Sigmoid colon (tissue), 7 donors: Measurements from ENCODE around the gene DDR2. TPM values are rescaled to one million over a fixed set of nuclear protein-coding genes. Genes with fewer than 3 reads are reported as not detected.

Experiments
- DNase-seq: peaks from one replicate; pipeline ENCODE4 v3.0.0-alpha.2; 2019
- H3K27ac ChIP-seq, 4 donors: fragments of 200-600 bp; sonication (generic); one replicate each; pipeline ENCODE4 v1.5.1; 2016 to 2019; ENCODE audit warnings: mild to moderate bottlenecking in 1 of 4
- H3K27me3 ChIP-seq, 3 donors: fragments of 200-600 bp; sonication (generic); one replicate each; pipeline ENCODE4 v1.5.1; 2019; ENCODE audit warnings: mild to moderate bottlenecking in 1 of 3
- H3K36me3 ChIP-seq, 4 donors: fragments of 200-600 bp; sonication (generic); one replicate each; pipeline ENCODE4 v1.5.1; 2016 to 2019
- H3K4me1 ChIP-seq, 4 donors: fragments of 200-600 bp; sonication (generic); one replicate each; pipeline ENCODE4 v1.5.1; 2017 to 2019
- H3K4me3 ChIP-seq, 4 donors: fragments of 200-600 bp; sonication (generic); one replicate each; pipeline ENCODE4 v1.5.1; 2017 to 2019; ENCODE audit warnings: mild to moderate bottlenecking in 2 of 4, moderate library complexity in 1 of 4
- H3K9me3 ChIP-seq, 4 donors: fragments of 200-600 bp in 3 of 4; sonication (generic) in 3 of 4; one replicate each; pipeline versions ENCODE4 v1.5.1 to v1.6.1; 2013 to 2019
- EP300 ChIP-seq, 4 donors: sonication (generic); formaldehyde crosslinking; IDR thresholded peaks; one replicate each; pipeline ENCODE4 v1.6.1; 2017; ENCODE audit warnings: antibody characterized with exemption in 4 of 4
- POLR2A ChIP-seq, 2 donors: fragments of 450-650 bp; IDR thresholded peaks; one replicate each; pipeline ENCODE4 v1.6.1; 2016; ENCODE audit warnings: antibody characterized with exemption in 2 of 2, mild to moderate bottlenecking in 2 of 2, moderate library complexity in 2 of 2
- POLR2AphosphoS5 ChIP-seq, 4 donors: sonication (generic); formaldehyde crosslinking; IDR thresholded peaks; one replicate each; pipeline ENCODE4 v1.6.1; 2017; ENCODE audit warnings: antibody characterized with exemption in 4 of 4
- WGBS, 2 donors: extraction: QIAGEN DNeasy Blood & Tissue Kit; methylation state at CpG; one replicate each; pipeline ENCODE4 v1.1.7; 2013; 5-methylcytosine and 5-hydroxymethylcytosine counted together
- intact Hi-C: fragments of 100-400 bp; cut with DNase I; formaldehyde crosslinking; loops from one replicate; pipeline ENCODE4 v1.15.1; 2023
- polyA plus RNA-seq, 3 donors: library from polyadenylated mRNA; stranded (reverse); fragments of 200-250 nt; gene quantifications; one replicate each; pipeline ENCODE4 v1.2.3, GENCODE V29; 2013
- total RNA-seq, 4 donors: library from RNA; depleted of rRNA; stranded (reverse); fragments of >200 nt; gene quantifications; one replicate each; pipeline ENCODE4 v1.1.0, GENCODE V29; 2016
- TF ChIP-seq, protein P1 (sequence below), 4 experiments: fragments of 450-650 bp in 3 of 4; fragments of 200-600 bp in 1 of 4; IDR thresholded peaks; one replicate each; pipeline ENCODE4 v1.5.1; 2016 to 2019; ENCODE audit warnings: antibody characterized with exemption in 4 of 4, mild to moderate bottlenecking in 3 of 4, moderate library complexity in 2 of 4
- donor health status: healthy with polysubstance abuse.
- donor health status: Bipolar disorder and iron deficiency.
- donor health status: healthy.

DDR2 gene
- total and polyA plus RNA-seq, 7 donors: 3.5 to 236 (median 150) TPM

DNA sequence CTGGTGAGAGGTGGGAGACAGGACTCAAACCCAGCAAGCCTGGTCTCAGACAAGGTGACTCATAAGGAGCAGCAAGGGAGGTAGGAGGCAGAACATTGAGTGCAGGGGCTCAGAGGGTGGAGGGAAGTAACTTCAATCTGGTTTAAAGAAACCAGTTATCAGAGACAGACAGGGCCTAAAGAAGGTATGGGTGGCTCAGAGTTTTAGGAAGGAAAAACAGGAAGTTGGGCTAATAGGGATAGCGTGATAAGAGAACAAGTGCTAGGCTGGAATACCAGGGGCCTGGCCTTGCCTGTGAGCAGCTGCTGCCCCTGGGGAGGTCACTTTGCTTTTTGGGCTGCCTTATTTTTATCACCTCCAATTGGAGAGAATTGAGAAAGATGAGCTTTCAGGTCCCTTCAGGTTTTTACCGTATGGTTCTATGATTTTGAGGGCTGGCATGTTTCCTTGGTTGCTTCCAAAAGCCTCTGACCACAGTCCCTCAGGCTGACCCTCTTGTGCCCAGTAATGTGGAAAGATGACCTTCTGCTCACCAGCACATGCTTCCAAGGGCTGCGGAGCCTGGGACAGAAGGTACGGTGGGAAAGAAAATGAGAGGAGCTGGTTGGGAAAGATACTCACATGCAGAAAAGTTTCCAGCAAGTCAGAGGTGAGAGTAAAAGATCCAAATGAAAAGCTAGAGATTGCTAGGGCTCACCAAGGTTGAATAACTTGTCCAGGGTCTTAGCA, 77.0 kb downstream of the DDR2 start:
- Histone ChIP-seq H3K27me3 (no peaks in the 10 kb centered on the region), H3K27ac (peak overlapping the region; percentile 74 to 82 (median 80)), H3K4me1 (peaks cover 0 to 100% (median 90%) of the 10 kb centered on the region in 4 donors), H3K36me3 (peaks cover 0 to 6% (median 0%) of the 10 kb centered on the region in 4 donors), H3K9me3 (no peaks in the 10 kb centered on the region), H3K4me3 (no peak overlapping the region)
- WGBS, 2 donors: 69 to 94% methylated on average over 4 of the region's 4 CpGs
- intact Hi-C loops: no loop called here
- no peak for DNase-seq
- TF ChIP-seq POLR2A (IDR thresholded peaks at IDR 0.05) (no peak), EP300 (IDR thresholded peaks at IDR 0.05) (no peak), POLR2AphosphoS5 (IDR thresholded peaks at IDR 0.05) (no peak)

DNA sequence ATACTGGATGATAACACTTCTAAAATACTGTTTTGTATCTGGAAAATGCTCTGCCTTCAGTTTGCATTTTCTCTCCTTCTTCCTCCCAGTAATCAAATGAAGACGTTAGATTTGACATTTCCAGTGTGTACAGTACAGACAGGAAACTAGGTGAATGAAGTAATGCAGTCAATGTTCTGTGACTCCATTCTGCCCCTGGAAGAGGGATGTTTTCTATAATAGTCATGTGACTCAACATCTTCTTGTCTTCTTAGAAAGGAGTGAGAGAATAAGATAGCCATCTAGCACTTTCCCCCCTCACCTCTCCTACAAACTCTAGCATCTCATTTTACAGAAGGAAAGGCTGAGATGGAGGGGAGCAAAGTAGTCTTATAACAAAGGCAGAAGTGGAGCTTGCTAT, 77.6 kb downstream of the DDR2 start:
- intact Hi-C loops: no loop called here
- 50 to 54% methylated on average over 1 of the region's 1 CpG for WGBS, 2 donors
- H3K4me1 ChIP-seq: peaks cover 0 to 100% (median 84%) of the 10 kb centered on the region in 4 donors
- H3K27ac ChIP-seq: peak overlapping the region; percentile 74 to 82 (median 80)
- H3K36me3 ChIP-seq: peaks cover 0 to 6% (median 0%) of the 10 kb centered on the region in 4 donors
- TF ChIP-seq, protein P1, sequence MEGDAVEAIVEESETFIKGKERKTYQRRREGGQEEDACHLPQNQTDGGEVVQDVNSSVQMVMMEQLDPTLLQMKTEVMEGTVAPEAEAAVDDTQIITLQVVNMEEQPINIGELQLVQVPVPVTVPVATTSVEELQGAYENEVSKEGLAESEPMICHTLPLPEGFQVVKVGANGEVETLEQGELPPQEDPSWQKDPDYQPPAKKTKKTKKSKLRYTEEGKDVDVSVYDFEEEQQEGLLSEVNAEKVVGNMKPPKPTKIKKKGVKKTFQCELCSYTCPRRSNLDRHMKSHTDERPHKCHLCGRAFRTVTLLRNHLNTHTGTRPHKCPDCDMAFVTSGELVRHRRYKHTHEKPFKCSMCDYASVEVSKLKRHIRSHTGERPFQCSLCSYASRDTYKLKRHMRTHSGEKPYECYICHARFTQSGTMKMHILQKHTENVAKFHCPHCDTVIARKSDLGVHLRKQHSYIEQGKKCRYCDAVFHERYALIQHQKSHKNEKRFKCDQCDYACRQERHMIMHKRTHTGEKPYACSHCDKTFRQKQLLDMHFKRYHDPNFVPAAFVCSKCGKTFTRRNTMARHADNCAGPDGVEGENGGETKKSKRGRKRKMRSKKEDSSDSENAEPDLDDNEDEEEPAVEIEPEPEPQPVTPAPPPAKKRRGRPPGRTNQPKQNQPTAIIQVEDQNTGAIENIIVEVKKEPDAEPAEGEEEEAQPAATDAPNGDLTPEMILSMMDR (IDR thresholded peaks at IDR 0.05): no peak
- no peak for TF ChIP-seq EP300 (IDR thresholded peaks at IDR 0.05)
- TF ChIP-seq POLR2AphosphoS5 (IDR thresholded peaks at IDR 0.05): no peak
- no peaks in the 10 kb centered on the region for H3K27me3 ChIP-seq
- no peak overlapping the region for H3K4me3 ChIP-seq
- no peak for DNase-seq
- no peaks in the 10 kb centered on the region for H3K9me3 ChIP-seq

DNA sequence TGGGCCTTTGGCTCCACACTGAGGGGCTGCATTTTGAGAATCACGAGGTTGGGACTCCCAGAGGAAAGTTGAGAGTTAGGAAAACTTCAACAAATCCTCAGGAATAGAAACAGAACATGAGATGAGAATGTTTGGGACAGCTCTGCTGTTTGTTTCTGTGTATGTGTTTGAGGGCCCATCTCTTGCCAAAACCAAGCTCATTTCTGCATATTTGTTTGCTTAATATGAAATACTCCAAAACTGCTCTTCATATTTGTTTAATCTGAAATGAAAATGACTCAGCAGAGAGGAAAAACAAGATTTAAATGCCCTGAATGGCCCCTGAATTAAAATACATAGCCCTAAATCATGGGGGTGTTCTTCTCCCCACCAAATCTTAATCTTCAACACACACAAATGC, 78.1 kb downstream of the DDR2 start:
- intact Hi-C loops: no loop called here
- H3K36me3 ChIP-seq: peaks cover 0 to 6% (median 0%) of the 10 kb centered on the region in 4 donors
- no peak overlapping the region for H3K4me3 ChIP-seq
- H3K9me3 ChIP-seq: no peaks in the 10 kb centered on the region
- TF ChIP-seq, protein P1 (IDR thresholded peaks at IDR 0.05): no peak
- no peak for TF ChIP-seq POLR2A (IDR thresholded peaks at IDR 0.05)
- TF ChIP-seq EP300 (IDR thresholded peaks at IDR 0.05): no peak
- TF ChIP-seq POLR2AphosphoS5 (IDR thresholded peaks at IDR 0.05): no peak
- no peak for DNase-seq
- H3K27ac ChIP-seq: peak overlapping the region; percentile 74 to 82 (median 80)
- no peaks in the 10 kb centered on the region for H3K27me3 ChIP-seq
- 52 to 60% methylated on average over 1 of the region's 1 CpG for WGBS, 2 donors
- H3K4me1 ChIP-seq: peaks cover 0 to 100% (median 80%) of the 10 kb centered on the region in 4 donors

DNA sequence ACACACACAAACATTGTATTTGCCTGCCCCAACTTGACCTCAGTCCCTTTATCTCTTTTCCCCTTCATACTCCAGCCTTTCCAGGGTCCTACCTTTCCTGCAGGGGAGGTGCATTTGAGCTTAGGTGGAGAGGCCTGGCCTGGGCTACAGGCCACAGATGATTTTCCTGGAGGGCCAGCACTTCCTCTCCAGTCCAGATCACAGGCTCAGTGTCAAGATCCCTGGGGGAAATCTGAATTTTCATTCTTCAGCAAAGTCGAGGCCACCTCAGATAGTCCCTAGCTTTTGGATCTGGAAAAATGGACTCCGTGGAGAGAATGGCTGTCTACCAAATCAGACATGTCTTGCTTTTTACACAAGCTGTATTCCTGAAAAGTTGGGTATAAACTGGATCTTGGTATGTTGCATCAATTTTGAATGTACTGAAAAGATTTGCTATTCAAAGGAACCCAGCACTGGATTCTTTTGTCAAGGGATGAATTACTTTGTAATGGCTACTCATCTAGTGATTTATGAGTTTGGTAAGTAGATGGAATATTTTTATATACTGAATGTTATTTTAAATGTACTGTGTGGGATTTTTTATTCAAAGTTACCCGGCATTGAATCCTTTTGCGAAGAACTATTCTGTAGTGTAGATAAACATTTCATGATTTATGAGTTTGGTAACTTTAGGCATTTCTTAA, 78.7 kb downstream of the DDR2 start:
- Histone ChIP-seq H3K27me3 (no peaks in the 10 kb centered on the region), H3K27ac (peak overlapping the region; percentile 74 to 82 (median 80)), H3K36me3 (peaks cover 0 to 6% (median 0%) of the 10 kb centered on the region in 4 donors), H3K4me1 (peaks cover 0 to 100% (median 78%) of the 10 kb centered on the region in 4 donors), H3K9me3 (no peaks in the 10 kb centered on the region), H3K4me3 (no peak overlapping the region)
- no peak for DNase-seq
- intact Hi-C loops: no loop called here
- TF ChIP-seq, protein P1 (IDR thresholded peaks at IDR 0.05): no peak
- no peak for TF ChIP-seq POLR2AphosphoS5 (IDR thresholded peaks at IDR 0.05)
- no peak for TF ChIP-seq POLR2A (IDR thresholded peaks at IDR 0.05)
- no peak for TF ChIP-seq EP300 (IDR thresholded peaks at IDR 0.05)
- WGBS, 2 donors: 70 to 83% methylated on average over 4 of the region's 4 CpGs
